C4-2B (cell line): ENCODE data around the gene DGKD.

Experiments used
- H3K27ac ChIP-seq: fragments of 450-650 bp; 2 replicates; pipeline ENCODE4 v1.5.1; 2017
- CTCF ChIP-seq: fragments of 450-650 bp; conservative IDR thresholded peaks from 2 replicates; pipeline ENCODE4 v1.5.1; 2017; ENCODE audit warnings: mild to moderate bottlenecking
- ZFX ChIP-seq: fragments of 450-650 bp; IDR thresholded peaks from 2 replicates; pipeline ENCODE4 v1.6.1; 2017

Gene DGKD

GRCh38 chr2:233433794-233434193, 79.5 kb downstream of the DGKD start:
- no peak overlapping the region for H3K27ac ChIP-seq
- TF ChIP-seq ZFX: no peak
- no peak for TF ChIP-seq CTCF

DNA sequence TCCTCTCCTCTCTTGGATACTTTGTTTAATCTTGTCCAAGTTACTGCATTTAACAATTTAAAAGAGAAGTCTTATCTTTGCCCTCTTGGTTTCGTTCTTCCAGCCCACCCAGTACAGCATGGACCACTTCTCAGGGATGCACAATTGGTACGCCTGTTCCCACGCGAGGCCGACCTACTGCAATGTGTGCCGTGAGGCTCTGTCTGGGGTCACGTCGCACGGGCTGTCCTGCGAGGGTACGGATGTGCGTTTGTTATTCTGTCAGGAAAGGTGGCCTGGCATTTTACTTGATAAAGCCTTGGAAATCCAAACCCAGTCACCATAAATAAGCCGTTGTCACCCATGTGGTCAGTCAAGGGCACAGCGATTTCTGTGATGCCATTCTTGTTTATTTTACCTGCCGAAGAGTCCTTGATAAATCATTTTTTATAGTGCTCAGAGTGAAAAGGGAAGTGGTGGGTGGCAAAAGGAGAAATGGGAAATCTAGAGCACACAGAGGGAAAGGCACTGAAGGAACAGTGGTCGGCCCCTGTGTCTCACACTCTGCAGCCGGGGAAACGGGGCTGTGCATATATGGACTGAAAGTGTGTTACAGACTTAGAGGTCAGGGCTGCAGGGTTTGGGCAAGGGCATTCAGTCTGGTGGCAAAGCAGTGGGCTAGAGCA, 80.5 kb downstream of the DGKD start:
- no peak overlapping the region for H3K27ac ChIP-seq
- no peak for TF ChIP-seq CTCF
- no peak for TF ChIP-seq ZFX

GRCh38 chr2:233435436-233436190, 81.3 kb downstream of the DGKD start:
- TF ChIP-seq ZFX (no peak), CTCF (no peak)
- H3K27ac ChIP-seq: no peak overlapping the region

DNA sequence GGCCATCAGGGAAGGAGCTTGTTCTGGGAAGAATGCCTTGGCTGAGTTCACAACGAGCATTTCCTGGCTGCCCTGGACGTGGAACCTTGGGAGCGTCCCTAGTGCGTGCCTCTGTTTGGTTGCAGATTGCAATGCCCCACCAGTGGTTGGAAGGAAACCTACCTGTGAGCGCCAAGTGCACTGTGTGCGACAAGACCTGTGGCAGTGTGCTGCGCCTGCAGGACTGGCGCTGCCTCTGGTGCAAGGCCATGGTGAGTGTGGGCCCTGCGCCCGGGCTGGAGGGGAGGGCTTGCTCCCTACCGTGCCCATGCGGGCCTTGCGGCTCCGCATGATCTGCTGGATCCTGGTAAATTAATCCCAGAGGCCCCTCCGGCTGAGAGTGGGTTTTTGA, 81.9 kb downstream of the DGKD start:
- H3K27ac ChIP-seq: no peak overlapping the region
- TF ChIP-seq ZFX (no peak), CTCF (no peak)

- TF ChIP-seq ZFX (no peak), CTCF (no peak)
- H3K27ac ChIP-seq: no peak overlapping the region
These were observed 82.6 kb downstream of the DGKD start for GRCh38 chr2:233436691-233437438.

DNA sequence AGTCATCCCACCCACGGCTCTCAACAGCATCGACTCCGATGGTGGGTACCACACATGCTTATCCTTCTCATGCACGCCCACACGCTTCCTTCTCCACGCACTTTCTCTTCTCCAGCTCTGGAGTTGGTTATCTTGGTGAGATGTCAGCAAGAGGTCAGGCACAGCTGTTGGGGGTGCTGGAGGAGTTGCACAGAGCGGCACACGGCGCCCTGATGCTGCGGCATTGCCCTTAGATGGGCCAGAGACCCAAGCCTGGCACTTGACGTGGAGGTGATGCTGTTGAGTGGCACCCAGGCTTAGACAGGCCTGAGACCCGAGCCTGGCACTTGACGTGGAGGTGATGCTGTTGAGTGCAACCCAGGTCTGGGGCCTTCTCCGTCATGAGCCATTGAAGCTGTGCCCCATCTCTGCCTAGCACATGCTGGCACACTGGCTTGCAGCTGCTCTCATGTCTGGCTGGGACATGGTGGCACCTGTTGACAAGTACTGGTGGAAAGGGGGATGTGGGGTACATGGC, 83.2 kb downstream of the DGKD start:
- no peak for TF ChIP-seq ZFX
- no peak for TF ChIP-seq CTCF
- no peak overlapping the region for H3K27ac ChIP-seq
